Brain microvascular endothelial cell (primary cell): ENCODE results near the gene LEP.
"Not testable (repeated sequence)": the region's sequence is repeated elsewhere in the genome, so short reads cannot be mapped to it uniquely, and the experiment has no call there.

ENCODE experiments used
- DNase-seq: peaks from one replicate; pipeline ENCODE4 v3.0.0-alpha.2; 2020
- H3K27ac ChIP-seq: fragments of 250-450 bp; sonication (Bioruptor Pico); 2 replicates; pipeline ENCODE4 v1.5.1; 2020; ENCODE audit warnings: mild to moderate bottlenecking, moderate library complexity
- H3K27me3 ChIP-seq: fragments of 250-450 bp; sonication (Bioruptor Pico); replicated peaks from 2 replicates; pipeline ENCODE4 v1.5.1; 2020; ENCODE audit warnings: mild to moderate bottlenecking
- H3K36me3 ChIP-seq: fragments of 250-450 bp; sonication (Bioruptor Pico); replicated peaks from 2 replicates; pipeline ENCODE4 v1.5.1; 2020; ENCODE audit warnings: mild to moderate bottlenecking
- H3K4me3 ChIP-seq: 2 replicates; pipeline ENCODE4 v1.5.1; 2011; ENCODE audit warnings: low read depth, mild to moderate bottlenecking, control low read depth, low read length, moderate library complexity
- CTCF ChIP-seq: IDR thresholded peaks from 2 replicates; pipeline ENCODE4 v1.5.1; 2011; ENCODE audit warnings: low read depth, mild to moderate bottlenecking, moderate library complexity, low read length, control low read depth, inconsistent platforms; ENCODE audit errors: missing control alignments
- in situ Hi-C: cut with HindIII; loops from 2 replicates; pipeline ENCODE4 v1.10.0; 2017; ENCODE audit warnings: low sequenced_read_pairs, low pct_ligation_motif_present

LEP gene

GRCh38 chr7:128278366-128278765 lies 37.3 kb downstream of the LEP start:
- no peak overlapping the region for H3K27ac ChIP-seq
- in situ Hi-C loops = no loop called here
- H3K27me3 ChIP-seq = no peaks in the 10 kb centered on the region
- no peak overlapping the region for H3K4me3 ChIP-seq
- DNase-seq = no peak
- no peaks in the 10 kb centered on the region for H3K36me3 ChIP-seq
- TF ChIP-seq CTCF = no peak

- no peaks in the 10 kb centered on the region for H3K27me3 ChIP-seq
- H3K4me3 ChIP-seq = no peak overlapping the region
- H3K36me3 ChIP-seq = no peaks in the 10 kb centered on the region
- in situ Hi-C loops = no loop called here
- TF ChIP-seq CTCF = no peak
- no peak for DNase-seq
- H3K27ac ChIP-seq = no peak overlapping the region
These were observed 38.1 kb downstream of the LEP start for GRCh38 chr7:128279124-128279713.

DNA sequence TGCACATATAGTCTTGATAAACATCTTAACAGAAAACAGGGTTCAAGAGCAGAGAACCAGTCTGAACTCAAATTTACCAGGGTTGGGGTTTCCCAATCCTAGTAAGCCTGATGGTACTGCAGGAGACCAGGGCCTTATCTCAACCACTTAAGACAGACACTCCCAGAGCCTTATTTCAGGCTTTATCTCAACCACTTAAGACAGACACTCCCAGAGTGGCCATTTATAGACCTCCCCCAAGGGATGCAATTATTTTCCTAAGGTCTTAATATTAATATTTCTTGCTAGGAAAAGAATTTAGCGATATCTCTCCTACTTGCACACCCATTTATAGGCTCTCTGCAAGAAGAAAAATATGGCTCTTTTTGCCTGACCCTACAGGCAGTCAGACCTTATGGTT lies 39.4 kb downstream of the LEP start:
- in situ Hi-C loops, H3K27me3 ChIP-seq, H3K27ac ChIP-seq, DNase-seq, H3K4me3 ChIP-seq, H3K36me3 ChIP-seq: not testable (repeated sequence)

DNA sequence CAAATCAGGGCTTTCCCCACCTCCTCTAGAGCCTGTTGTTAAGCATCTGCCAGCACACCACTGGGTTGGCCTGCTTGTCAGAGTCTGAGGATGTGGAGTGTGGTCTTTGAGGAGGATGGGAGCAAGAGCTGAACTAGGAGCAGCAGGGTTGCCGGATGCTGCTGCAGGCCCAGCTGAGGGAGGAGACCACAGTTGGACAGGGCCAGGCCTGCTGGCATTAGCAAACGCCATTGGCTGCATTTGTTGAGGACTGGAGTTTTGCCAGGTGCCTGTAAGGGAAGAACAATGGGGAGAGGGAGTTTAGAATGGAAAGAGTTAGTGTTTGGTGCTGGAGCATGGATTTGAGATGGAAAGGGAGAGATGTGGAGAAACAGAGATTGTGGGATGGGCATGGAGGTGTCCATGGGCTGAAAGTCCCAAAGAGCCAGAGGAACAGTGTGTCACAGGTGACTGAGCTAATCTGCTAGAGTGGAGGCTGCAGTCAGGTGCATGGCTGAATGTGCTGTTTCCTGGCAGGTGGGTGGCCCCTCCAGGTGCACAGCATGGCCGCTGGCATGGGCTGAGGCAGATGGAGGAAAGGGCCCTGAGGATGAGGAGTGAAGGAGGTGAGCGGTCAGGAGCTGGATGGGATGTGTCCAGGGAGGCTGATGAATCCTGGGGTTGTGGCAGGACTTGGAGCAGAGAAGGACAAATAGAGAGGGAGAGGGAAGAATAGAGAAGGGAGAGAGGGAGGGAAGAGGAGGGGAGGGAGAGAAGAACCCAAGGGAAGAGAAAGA lies 40.7 kb downstream of the LEP start:
- Histone ChIP-seq H3K36me3 (no peaks in the 10 kb centered on the region), H3K27me3 (no peaks in the 10 kb centered on the region), H3K4me3 (no peak overlapping the region), H3K27ac (no peak overlapping the region)
- TF ChIP-seq CTCF = no peak
- no peak for DNase-seq
- in situ Hi-C loops = no loop called here

- no peaks in the 10 kb centered on the region for H3K36me3 ChIP-seq
- TF ChIP-seq CTCF = no peak
These were observed 43.0 kb downstream of the LEP start for GRCh38 chr7:128284102-128284501.

DNA sequence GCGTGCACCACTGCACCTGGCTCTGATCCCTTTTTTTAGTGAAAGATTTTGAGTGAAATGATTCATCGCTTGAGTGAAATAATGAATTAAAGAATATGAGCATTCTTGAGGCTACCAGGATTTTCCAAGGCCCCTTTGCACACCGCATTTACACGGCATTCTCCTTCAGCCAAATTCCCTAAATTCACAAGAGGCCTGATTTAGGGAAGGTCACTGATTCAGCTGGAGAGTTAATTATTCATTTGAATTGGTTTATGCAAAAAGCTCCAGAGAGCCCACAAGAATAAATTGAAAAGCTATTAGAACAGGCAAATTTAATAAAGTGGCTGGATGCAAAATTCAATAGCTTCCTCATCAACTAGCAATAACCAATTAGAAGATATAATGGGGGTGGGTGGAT lies 46.5 kb downstream of the LEP start:
- no peak overlapping the region for H3K27ac ChIP-seq
- no peak overlapping the region for H3K4me3 ChIP-seq
- no peaks in the 10 kb centered on the region for H3K36me3 ChIP-seq
- TF ChIP-seq CTCF = no peak
- DNase-seq = no peak
- no peaks in the 10 kb centered on the region for H3K27me3 ChIP-seq
- in situ Hi-C loops = no loop called here

More at GRCh38 chr7:128284102-128284501, 43.0 kb downstream of the LEP start:
- in situ Hi-C loops = no loop called here
- no peak overlapping the region for H3K4me3 ChIP-seq
- no peaks in the 10 kb centered on the region for H3K27me3 ChIP-seq
- H3K27ac ChIP-seq = no peak overlapping the region
- DNase-seq = no peak

GRCh38 chr7:128298004-128298403 lies 56.9 kb downstream of the LEP start:
- H3K27ac ChIP-seq, in situ Hi-C loops, DNase-seq, H3K27me3 ChIP-seq, H3K36me3 ChIP-seq, H3K4me3 ChIP-seq: not testable (repeated sequence)
